GM23338 (cell line): ENCODE results near the gene OR10P1.

Experiments used
- CREB1 ChIP-seq: fragments of 250-450 bp; sonication (Bioruptor Pico); IDR thresholded peaks from 2 replicates; pipeline ENCODE4 v1.5.0; 2020; ENCODE audit warnings: low read depth, mild to moderate bottlenecking, moderate library complexity
- CTCF ChIP-seq, 2 experiments: fragments of 200-600 bp in 1 of 2; sonication (generic) in 1 of 2; conservative IDR thresholded peaks; 2 replicates each; pipeline versions ENCODE4 v1.5.1 to v1.6.1; 2016 to 2017; ENCODE audit warnings: antibody characterized with exemption in 2 of 2, low read depth in 2 of 2, mild to moderate bottlenecking in 2 of 2, moderate library complexity in 1 of 2
- ETS1 ChIP-seq: IDR thresholded peaks from 2 replicates; pipeline ENCODE4 v1.6.1; 2016; ENCODE audit warnings: antibody characterized with exemption
- EZH2 ChIP-seq: fragments of 200-600 bp; sonication (generic); IDR thresholded peaks from one replicate; pipeline ENCODE4 v1.8.0; 2017; ENCODE audit warnings: antibody characterized with exemption, mild to moderate bottlenecking, low read depth; ENCODE audit not compliant: unreplicated experiment
- EZH2phosphoT487 ChIP-seq: fragments of 200-600 bp; sonication (generic); IDR thresholded peaks from one replicate; pipeline ENCODE4 v1.8.1; 2018; ENCODE audit warnings: antibody characterized with exemption; ENCODE audit not compliant: unreplicated experiment
- JUNB ChIP-seq: IDR thresholded peaks from one replicate; pipeline ENCODE4 v1.6.1; 2016; ENCODE audit warnings: antibody characterized with exemption; ENCODE audit not compliant: unreplicated experiment
- NANOG ChIP-seq: IDR thresholded peaks from 2 replicates; pipeline ENCODE4 v1.6.1; 2016; ENCODE audit warnings: antibody characterized with exemption, borderline replicate concordance
- POLR2AphosphoS5 ChIP-seq: IDR thresholded peaks from 2 replicates; pipeline ENCODE4 v1.6.1; 2016; ENCODE audit warnings: antibody characterized with exemption, low read depth
- REST ChIP-seq: IDR thresholded peaks from one replicate; pipeline ENCODE4 v1.6.1; 2018; ENCODE audit warnings: antibody characterized with exemption; ENCODE audit not compliant: unreplicated experiment
- ZNF331 ChIP-seq: fragments of 250-450 bp; sonication (Bioruptor Pico); IDR thresholded peaks from 2 replicates; pipeline ENCODE4 v1.5.0; 2020; ENCODE audit warnings: low read depth, mild to moderate bottlenecking, moderate library complexity
- ZNF462 ChIP-seq: fragments of 250-450 bp; sonication (Bioruptor Pico); IDR thresholded peaks from 2 replicates; pipeline ENCODE4 v1.5.0; 2020; ENCODE audit warnings: mild to moderate bottlenecking, moderate library complexity

- TF ChIP-seq CREB1 (CRISPR knock-in tag) (no peak), CTCF (conservative IDR thresholded peaks at IDR 0.05; ENCODE audit: low read depth in 2 of 2) (no peak), REST (no peak), EZH2phosphoT487 (no peak), POLR2AphosphoS5 (no peak), EZH2 (no peak), JUNB (no peak), NANOG (no peak), ZNF462 (CRISPR knock-in tag) (no peak), ZNF331 (CRISPR knock-in tag) (no peak), ETS1 (no peak)
Measured at GRCh38 chr12:55644591-55644990, 7.9 kb downstream of the OR10P1 start.
